Endothelial cell of umbilical vein (primary cell): ENCODE data around the gene AFG3L2. TPM values are rescaled to one million over a fixed set of nuclear protein-coding genes. Genes with fewer than 3 reads are reported as not detected.

Experiments
- BruUV-seq: library from RNA; stranded (reverse); fragments of 400-500 nt; replicated peaks from 2 replicates; lab custom pipeline; 2021; lab: Mats Ljungman, UMichigan
- CTCF ChIA-PET: fragments of 300-600, 350-600 bp; sonication (Branson Sonifier 250); formaldehyde crosslinking; loops from one replicate; lab custom pipeline; 2021; ENCODE audit warnings: antibody characterized with exemption, inconsistent platforms; lab: Charles Lee
- POLR2A ChIA-PET: fragments of 300-600, 350-600 bp; sonication (Branson Sonifier 250); formaldehyde crosslinking; loops from one replicate; lab custom pipeline; 2021; ENCODE audit warnings: antibody characterized with exemption, inconsistent platforms; lab: Charles Lee
- DNase-seq: peaks from one replicate; pipeline ENCODE4 v3.0.0-alpha.2; 2011; ENCODE audit warnings: low read depth, low spot score
- FAIRE-seq: peaks from 2 replicates; lab custom pipeline; 2011; peaks lifted over from hg19 to GRCh38; lab: Jason Lieb, UNC
- H2AFZ ChIP-seq: 2 replicates; pipeline ENCODE4 v1.6.0; 2012; ENCODE audit warnings: low read depth, low read length, control low read depth, inconsistent platforms
- H3K27ac ChIP-seq: 2 replicates; pipeline ENCODE4 v1.5.1; 2011; ENCODE audit warnings: low read depth, mild to moderate bottlenecking, control low read depth, low read length, moderate library complexity; ENCODE audit not compliant: insufficient read depth
- H3K27me3 ChIP-seq, 2 experiments: 2 replicates each; pipeline versions ENCODE4 v1.6.0 to v1.6.1; 2011; ENCODE audit warnings: low read length in 2 of 2, mixed read lengths in 1 of 2; ENCODE audit not compliant: control insufficient read depth in 2 of 2, insufficient read depth in 2 of 2
- H3K36me3 ChIP-seq, 2 experiments: 2 replicates in 1 of 2; 3 replicates in 1 of 2; pipeline ENCODE4 v1.5.1; 2011; ENCODE audit warnings: low read length in 2 of 2, mild to moderate bottlenecking in 1 of 2, moderate library complexity in 1 of 2; ENCODE audit not compliant: control insufficient read depth in 2 of 2, insufficient read depth in 2 of 2; ENCODE audit errors: extremely low read depth in 1 of 2
- H3K4me1 ChIP-seq: 3 replicates; pipeline ENCODE4 v1.5.1; 2011; ENCODE audit warnings: mild to moderate bottlenecking, low read length; ENCODE audit not compliant: control insufficient read depth, insufficient read depth; ENCODE audit errors: extremely low read depth
- H3K4me2 ChIP-seq: 2 replicates; pipeline ENCODE4 v1.6.1; 2011; ENCODE audit warnings: low read length, control low read depth, mixed read lengths; ENCODE audit not compliant: insufficient read depth
- H3K4me3 ChIP-seq, 3 experiments: fragments of 200-600 bp in 1 of 3; sonication (generic), shearing (Covaris generic) in 1 of 3; replicated peaks in 1 of 3; 2 replicates each; pipeline ENCODE4 v1.5.1; 2011 to 2016; ENCODE audit warnings: control low read depth in 3 of 3, low read length in 3 of 3, mild to moderate bottlenecking in 2 of 3, inconsistent platforms in 1 of 3, low read depth in 1 of 3, moderate library complexity in 1 of 3; ENCODE audit not compliant: insufficient read depth in 1 of 3
- H3K79me2 ChIP-seq: 2 replicates; pipeline ENCODE4 v1.6.0; 2012; ENCODE audit warnings: low read length, inconsistent platforms; ENCODE audit not compliant: control insufficient read depth, insufficient read depth
- H3K9ac ChIP-seq: replicated peaks from 2 replicates; pipeline ENCODE3; 2011; ENCODE audit warnings: low read length, control low read depth; ENCODE audit not compliant: insufficient read depth; ENCODE audit errors: extremely low read depth
- H3K9me1 ChIP-seq: replicated peaks from 3 replicates; pipeline ENCODE4 v1.6.0; 2011; ENCODE audit warnings: mild to moderate bottlenecking, low read length; ENCODE audit not compliant: control insufficient read depth, insufficient read depth; ENCODE audit errors: extremely low read depth
- H3K9me3 ChIP-seq: replicated peaks from 2 replicates; pipeline ENCODE4 v1.5.1; 2012; ENCODE audit warnings: low read length, inconsistent platforms; ENCODE audit not compliant: control insufficient read depth, insufficient read depth
- H4K20me1 ChIP-seq: replicated peaks from 2 replicates; pipeline ENCODE3; 2011; ENCODE audit warnings: mild to moderate bottlenecking, low read length; ENCODE audit not compliant: control insufficient read depth, insufficient read depth; ENCODE audit errors: extremely low read depth
- CTCF ChIP-seq, 2 donors: IDR thresholded peaks; 1 replicate in 1 of 2; 2 replicates in 1 of 2; pipeline ENCODE4 v1.5.1; 2011; ENCODE audit warnings: low read length in 2 of 2, mild to moderate bottlenecking in 2 of 2, moderate library complexity in 2 of 2, control low read depth in 1 of 2, inconsistent platforms in 1 of 2, low read depth in 1 of 2; ENCODE audit not compliant: insufficient read depth in 1 of 2; ENCODE audit errors: extremely low read depth in 1 of 2
- EZH2 ChIP-seq: IDR thresholded peaks from 2 replicates; pipeline ENCODE4 v1.6.1; 2012; ENCODE audit warnings: borderline replicate concordance, low read depth, mild to moderate bottlenecking, moderate library complexity, low read length, inconsistent platforms; ENCODE audit not compliant: severe bottlenecking
- FOS ChIP-seq: IDR thresholded peaks from 2 replicates; pipeline ENCODE4 v1.6.1; 2011; ENCODE audit warnings: mild to moderate bottlenecking, low read length, moderate library complexity, borderline replicate concordance; ENCODE audit not compliant: insufficient read depth
- GATA2 ChIP-seq: IDR thresholded peaks from 2 replicates; pipeline ENCODE4 v1.7.0; 2011; ENCODE audit warnings: low read depth, mild to moderate bottlenecking, moderate library complexity, mixed read lengths, low read length; ENCODE audit not compliant: insufficient read length, insufficient read depth
- JUN ChIP-seq: IDR thresholded peaks from 2 replicates; pipeline ENCODE4 v1.6.1; 2011; ENCODE audit warnings: borderline replicate concordance, low read depth; ENCODE audit not compliant: insufficient read length, insufficient read depth
- MAX ChIP-seq: IDR thresholded peaks from 2 replicates; pipeline ENCODE4 v1.6.1; 2011; ENCODE audit not compliant: insufficient read depth, insufficient read length
- MYC ChIP-seq: IDR thresholded peaks from one replicate; pipeline ENCODE4 v1.6.1; 2011; ENCODE audit warnings: mild to moderate bottlenecking, low read depth, low read length
- POLR2A ChIP-seq: IDR thresholded peaks from 2 replicates; pipeline ENCODE4 v1.6.1; 2012; ENCODE audit warnings: low read depth, mild to moderate bottlenecking, control low read depth, low read length
- POLR2AphosphoS5 ChIP-seq: IDR thresholded peaks from 2 replicates; pipeline ENCODE4 v1.6.1; 2012; ENCODE audit warnings: low read depth, mild to moderate bottlenecking, control low read depth, low read length, moderate library complexity; ENCODE audit not compliant: insufficient read depth
- dilution Hi-C: fragments of 300-500 bp; cut with MboI; formaldehyde crosslinking; loops from one replicate; pipeline ENCODE4 v1.15.0; 2019; ENCODE audit warnings: low sequenced_read_pairs; ENCODE audit not compliant: extremely low pct_ligation_motif_present
- intact Hi-C: fragments of 100-400 bp; cut with micrococcal nuclease; formaldehyde crosslinking; loops from one replicate; pipeline ENCODE4 v1.10.0; 2022
- polyA plus RNA-seq, 4 experiments: library from polyadenylated mRNA; depleted of rRNA in 3 of 4; stranded (reverse) in 3 of 4; unstranded in 1 of 4; fragments of >200 nt; gene quantifications; 2 replicates each; pipeline versions ENCODE4 v1.2.1 to v1.2.3, GENCODE V29; 2011 to 2012; ENCODE audit warnings: missing spikeins in 1 of 4
- total RNA-seq: library from RNA; stranded (reverse); gene quantifications from 2 replicates; pipeline ENCODE4 v1.2.3, GENCODE V29; 2021

The AFG3L2 gene
- total and polyA plus RNA-seq, 2 donors (not counting 3 experiments of a cell fraction or from before 2014, with no cell fraction given): 19.3 to 42.4 TPM

GRCh38 chr18:12417687-12418086 lies 40.7 kb upstream of the AFG3L2 start:
- H4K20me1 ChIP-seq: no peaks in the 10 kb centered on the region
- DNase-seq: no peak
- H3K9me1 ChIP-seq: no peaks in the 10 kb centered on the region
- H3K4me3 ChIP-seq: no peak overlapping the region
- H3K27me3 ChIP-seq: no peaks in the 10 kb centered on the region
- peaks cover 13% of the 10 kb centered on the region for H3K4me1 ChIP-seq
- peaks cover 3% of the 10 kb centered on the region for H3K79me2 ChIP-seq
- no peaks in the 10 kb centered on the region for H3K9me3 ChIP-seq
- no peak overlapping the region for H2AFZ ChIP-seq
- H3K4me2 ChIP-seq: no peak overlapping the region
- no TSS peak for BruUV-seq
- no peak overlapping the region for H3K27ac ChIP-seq
- intact Hi-C loops: loop anchor here (5.0 kb wide), 1 partner anchor 190 kb away; no protein-coding TSS in a partner anchor
- H3K9ac ChIP-seq: no peak overlapping the region
- dilution Hi-C loops: no loop called here
- TF ChIP-seq POLR2AphosphoS5 (no peak), FOS (no peak), EZH2 (no peak), CTCF (IDR thresholded peaks at IDR 0.05; ENCODE audit: extremely low read depth in 1 of 2, insufficient read depth in 1 of 2, low read depth in 1 of 2, low read length in 2 of 2) (no peak), GATA2 (no peak), MYC (no peak), POLR2A (no peak), MAX (no peak), JUN (no peak)
- no peaks in the 10 kb centered on the region for H3K36me3 ChIP-seq
- POLR2A ChIA-PET: no interaction called here
- CTCF ChIA-PET: no interaction called here
- FAIRE-seq: no peak
